Stimulated activated CD4-positive, alpha-beta T cell treated with anti-CD3 and anti-CD28 coated beads, Interleukin-15, amount 100 ng/mL, for 24 hours (primary cell): ENCODE data around the gene UGT3A2.

Experiments used
- DNase-seq: peaks from one replicate; pipeline ENCODE4 v3.0.0-alpha.2; 2020

The UGT3A2 gene

GRCh38 chr5:36001032-36001431 is 65.7 kb downstream of the UGT3A2 start:
- DNase-seq, result no peak

- no peak for DNase-seq
Observed at GRCh38 chr5:35999547-35999946, 67.1 kb downstream of the UGT3A2 start.

- no peak for DNase-seq
Observed at GRCh38 chr5:35996076-35996475, 70.6 kb downstream of the UGT3A2 start.

- no peak for DNase-seq
Observed at GRCh38 chr5:35990941-35991611, 75.6 kb downstream of the UGT3A2 start, which contains the start of gene UGT3A1. Gene UGT3A1, minus strand, starts transcription at chr5:35991390. Its CDS starts 150 bp downstream, at chr5:35991240.

GRCh38 chr5:35990520-35990919 is 76.2 kb downstream of the UGT3A2 start:
- DNase-seq, result no peak

GRCh38 chr5:35988529-35988928 is 78.2 kb downstream of the UGT3A2 start:
- no peak for DNase-seq

- DNase-seq, result no peak
Observed at GRCh38 chr5:35987776-35988175, 78.9 kb downstream of the UGT3A2 start.
